Activated naive CD8-positive, alpha-beta T cell treated with anti-CD3 and anti-CD28 coated beads, Interleukin-2, amount 50 U/mL, for 24 hours (primary cell): ENCODE measurements around the gene ATP9A.

Experiments
- ATAC-seq: fragments of 150-1000 bp; cut with Tn5 transposase; one replicate; pipeline ENCODE4 v1.10.0; 2021
- DNase-seq: peaks from one replicate; pipeline ENCODE4 v3.0.0; 2021
- H3K27ac Mint-ChIP-seq: one replicate; pipeline ENCODE4 v1.8.0; 2021; ENCODE audit warnings: mild to moderate bottlenecking, mixed read lengths
- H3K27me3 Mint-ChIP-seq: one replicate; pipeline ENCODE4 v1.8.0; 2021; ENCODE audit warnings: mixed read lengths
- H3K36me3 Mint-ChIP-seq: one replicate; pipeline ENCODE4 v1.8.0; 2021; ENCODE audit warnings: low read depth, mixed read lengths
- H3K4me1 Mint-ChIP-seq: one replicate; pipeline ENCODE4 v1.8.0; 2021; ENCODE audit warnings: mixed read lengths
- H3K4me3 Mint-ChIP-seq: one replicate; pipeline ENCODE4 v1.8.0; 2021; ENCODE audit warnings: mild to moderate bottlenecking, moderate library complexity, mixed read lengths
- H3K9me3 Mint-ChIP-seq: one replicate; pipeline ENCODE4 v1.8.0; 2021; ENCODE audit warnings: mixed read lengths

The ATP9A gene

DNA sequence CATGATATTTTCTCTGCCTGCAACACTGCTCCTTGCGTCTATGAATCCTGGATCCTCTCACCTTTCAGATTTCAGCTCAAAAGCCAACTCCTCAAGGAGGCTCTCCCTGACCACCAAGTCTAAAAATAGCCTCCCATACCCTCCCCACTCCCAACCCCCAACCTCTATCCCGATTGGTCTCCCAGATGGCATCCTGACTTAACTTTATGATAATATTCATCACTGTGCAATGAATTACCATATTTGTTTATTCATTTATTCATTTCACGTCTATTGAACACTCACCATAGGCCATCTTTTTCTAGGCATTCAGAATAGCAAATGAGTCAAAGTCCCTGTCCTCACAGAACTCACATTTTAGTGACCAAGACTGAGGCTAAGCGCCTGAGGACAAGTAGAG lies 183.0 kb downstream of the ATP9A start:
- DNase-seq (no peak), ATAC-seq (no peak)
- Mint-ChIP-seq H3K27me3 (peaks cover 2% of the 10 kb centered on the region), H3K36me3 (no peaks in the 10 kb centered on the region), H3K4me3 (no peak overlapping the region), H3K9me3 (no peaks in the 10 kb centered on the region), H3K27ac (no peak overlapping the region), H3K4me1 (peaks cover 7% of the 10 kb centered on the region)

DNA sequence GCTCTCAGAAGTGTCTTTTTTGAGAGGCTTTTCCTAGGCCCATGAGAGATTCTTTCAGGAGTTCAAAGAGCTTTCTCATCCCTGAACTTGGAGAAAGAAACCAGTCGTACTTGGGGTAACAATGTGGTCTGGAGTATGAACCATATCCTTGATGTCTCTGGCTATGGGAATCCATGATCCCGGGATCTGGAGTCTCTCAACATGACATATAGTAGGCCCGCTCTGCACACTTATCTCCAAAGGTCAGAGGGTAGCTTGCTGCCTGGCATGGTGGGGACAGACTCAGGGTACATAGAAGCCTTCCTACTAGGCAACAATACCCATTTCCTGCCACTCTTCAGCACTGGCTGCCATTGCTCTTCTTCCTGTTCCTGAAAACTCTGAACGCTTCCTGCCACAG lies 183.5 kb downstream of the ATP9A start:
- Mint-ChIP-seq H3K36me3 (no peaks in the 10 kb centered on the region), H3K4me3 (no peak overlapping the region), H3K27ac (no peak overlapping the region), H3K9me3 (no peaks in the 10 kb centered on the region), H3K27me3 (peaks cover 2% of the 10 kb centered on the region), H3K4me1 (peaks cover 7% of the 10 kb centered on the region)
- ATAC-seq (no peak), DNase-seq (no peak)

DNA sequence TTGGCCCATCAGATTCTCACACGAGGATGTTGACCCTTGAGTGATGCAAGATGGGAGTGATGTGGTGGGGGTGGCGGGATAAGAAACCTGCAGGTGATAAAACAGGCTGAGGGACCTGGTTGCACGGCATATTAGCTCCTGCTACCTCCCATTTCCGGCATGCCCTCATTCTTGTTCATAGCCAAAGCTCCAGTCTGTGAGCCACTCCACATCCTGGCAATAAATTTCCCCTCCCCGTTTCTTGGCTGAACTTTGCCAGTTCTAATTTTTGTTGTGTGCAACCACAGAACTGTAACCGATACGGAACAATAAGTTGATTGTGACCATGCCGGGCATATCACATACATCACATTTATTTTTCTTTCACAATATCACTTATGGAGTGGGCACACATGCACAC lies 184.1 kb downstream of the ATP9A start:
- DNase-seq, result no peak
- no peak for ATAC-seq
- H3K4me3 Mint-ChIP-seq, result no peak overlapping the region
- H3K27ac Mint-ChIP-seq, result no peak overlapping the region
- H3K36me3 Mint-ChIP-seq, result no peaks in the 10 kb centered on the region
- H3K27me3 Mint-ChIP-seq, result peaks cover 2% of the 10 kb centered on the region
- no peaks in the 10 kb centered on the region for H3K9me3 Mint-ChIP-seq
- H3K4me1 Mint-ChIP-seq, result peaks cover 7% of the 10 kb centered on the region

DNA sequence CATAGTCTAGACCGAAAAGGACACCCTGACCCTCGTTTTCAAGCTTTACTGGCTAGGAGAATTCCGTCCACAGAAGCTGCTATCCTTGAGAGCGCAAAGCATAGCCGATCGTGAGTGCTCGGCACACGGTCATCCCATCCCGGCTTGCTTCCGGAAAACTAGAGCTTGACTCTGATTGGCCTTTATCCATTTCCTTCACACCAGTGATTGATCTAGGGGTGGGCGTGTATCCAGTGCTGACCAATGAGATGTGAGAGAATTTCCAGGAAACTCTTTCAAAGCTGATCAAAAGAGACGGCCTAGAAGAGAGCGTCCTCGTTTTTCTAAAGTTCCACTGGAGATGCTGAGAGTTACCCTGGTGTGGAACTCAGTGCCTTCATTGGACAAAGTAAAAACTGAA lies 184.7 kb downstream of the ATP9A start:
- no peak overlapping the region for H3K27ac Mint-ChIP-seq
- no peaks in the 10 kb centered on the region for H3K9me3 Mint-ChIP-seq
- H3K4me3 Mint-ChIP-seq, result no peak overlapping the region
- no peaks in the 10 kb centered on the region for H3K36me3 Mint-ChIP-seq
- DNase-seq, result no peak
- peaks cover 7% of the 10 kb centered on the region for H3K4me1 Mint-ChIP-seq
- ATAC-seq, result no peak
- H3K27me3 Mint-ChIP-seq, result peaks cover 2% of the 10 kb centered on the region

DNA sequence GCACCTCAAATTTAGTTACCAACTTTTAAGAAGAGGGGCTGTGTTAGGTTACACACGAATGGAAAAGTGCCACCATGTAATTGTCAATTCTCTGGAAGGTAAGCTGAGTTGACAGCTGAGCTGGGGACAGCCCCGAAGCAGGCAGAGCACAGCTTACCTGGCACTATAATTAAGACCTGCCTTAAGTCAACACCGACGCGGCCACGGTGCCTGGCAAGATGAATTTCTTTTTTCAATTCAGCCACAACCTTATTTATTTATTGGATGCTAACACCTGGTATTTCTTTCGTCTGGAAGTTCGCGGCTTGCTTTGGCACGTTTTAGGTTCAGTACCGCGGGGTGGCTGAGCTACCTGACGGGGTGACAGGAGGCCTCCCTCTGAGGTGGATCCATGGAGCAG lies 185.1 kb downstream of the ATP9A start:
- Mint-ChIP-seq H3K27me3 (peaks cover 2% of the 10 kb centered on the region), H3K4me1 (peaks cover 7% of the 10 kb centered on the region), H3K36me3 (no peaks in the 10 kb centered on the region), H3K9me3 (no peaks in the 10 kb centered on the region), H3K4me3 (no peak overlapping the region), H3K27ac (no peak overlapping the region)
- no peak for ATAC-seq
- DNase-seq, result no peak

DNA sequence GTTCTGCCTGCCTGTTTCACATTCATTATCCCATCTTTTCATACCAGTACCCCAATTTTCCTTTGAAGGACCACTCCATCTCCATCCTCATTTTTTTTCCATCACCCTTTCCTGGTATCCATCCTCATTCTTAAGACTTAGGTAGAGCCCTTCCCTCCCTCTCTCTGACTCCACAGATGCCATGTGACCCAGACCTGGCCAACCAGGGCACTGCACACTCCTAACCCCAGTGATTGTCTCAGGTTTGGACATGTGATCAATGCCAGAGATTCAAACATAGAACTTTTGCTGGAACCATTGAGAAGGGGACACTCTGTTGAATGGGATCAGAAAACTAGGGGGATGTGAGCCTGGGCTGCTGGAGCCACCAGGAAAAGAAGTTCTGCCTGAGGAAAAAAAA lies 186.6 kb downstream of the ATP9A start:
- Mint-ChIP-seq H3K4me1 (peaks cover 7% of the 10 kb centered on the region), H3K27ac (no peak overlapping the region), H3K4me3 (no peak overlapping the region), H3K9me3 (no peaks in the 10 kb centered on the region), H3K27me3 (no peaks in the 10 kb centered on the region), H3K36me3 (no peaks in the 10 kb centered on the region)
- DNase-seq, result no peak
- ATAC-seq, result no peak

DNA sequence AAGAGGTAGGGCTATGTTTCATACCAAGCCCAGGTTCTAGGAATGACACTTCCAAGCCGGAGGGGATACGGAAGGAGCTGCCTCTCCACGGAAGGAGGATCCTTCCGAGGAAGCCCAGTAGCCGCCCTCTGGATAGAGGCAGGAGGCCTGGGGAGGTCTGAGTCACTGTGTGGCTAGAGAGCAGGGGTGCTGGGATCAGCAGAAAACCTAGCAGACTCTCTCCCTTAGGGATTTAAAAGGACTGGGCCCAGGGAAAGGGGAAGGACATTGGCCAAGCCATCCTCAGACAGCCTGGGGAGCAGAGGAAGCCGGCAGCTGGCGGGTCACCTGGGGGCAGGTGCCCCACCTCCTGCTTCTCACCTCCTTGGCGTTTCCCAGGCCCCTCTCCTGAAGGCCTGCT lies 189.1 kb downstream of the ATP9A start:
- peaks cover 10% of the 10 kb centered on the region for H3K9me3 Mint-ChIP-seq
- peaks cover 7% of the 10 kb centered on the region for H3K4me1 Mint-ChIP-seq
- DNase-seq (no peak), ATAC-seq (no peak)
- no peaks in the 10 kb centered on the region for H3K36me3 Mint-ChIP-seq
- H3K4me3 Mint-ChIP-seq, result no peak overlapping the region
- no peaks in the 10 kb centered on the region for H3K27me3 Mint-ChIP-seq
- H3K27ac Mint-ChIP-seq, result no peak overlapping the region

DNA sequence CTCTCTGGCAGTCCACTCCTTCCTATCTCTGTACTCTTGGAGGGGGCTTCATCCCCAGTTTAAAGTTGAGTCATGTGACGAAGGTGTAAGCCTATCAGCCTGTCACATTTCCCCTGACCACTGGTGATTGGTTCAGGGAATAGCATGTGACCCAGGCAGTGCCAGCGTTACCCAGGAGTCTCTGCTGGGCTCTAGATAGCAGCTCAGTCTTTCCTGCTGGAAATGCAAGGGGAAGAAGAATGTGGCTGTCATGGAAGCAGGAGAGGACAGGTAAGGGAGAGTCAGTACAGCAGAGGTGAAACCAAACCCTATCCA lies 190.1 kb downstream of the ATP9A start:
- Mint-ChIP-seq H3K4me3 (no peak overlapping the region), H3K36me3 (no peaks in the 10 kb centered on the region), H3K4me1 (peaks cover 7% of the 10 kb centered on the region), H3K9me3 (peaks cover 10% of the 10 kb centered on the region), H3K27me3 (no peaks in the 10 kb centered on the region), H3K27ac (no peak overlapping the region)
- DNase-seq, result no peak
- ATAC-seq, result no peak

DNA sequence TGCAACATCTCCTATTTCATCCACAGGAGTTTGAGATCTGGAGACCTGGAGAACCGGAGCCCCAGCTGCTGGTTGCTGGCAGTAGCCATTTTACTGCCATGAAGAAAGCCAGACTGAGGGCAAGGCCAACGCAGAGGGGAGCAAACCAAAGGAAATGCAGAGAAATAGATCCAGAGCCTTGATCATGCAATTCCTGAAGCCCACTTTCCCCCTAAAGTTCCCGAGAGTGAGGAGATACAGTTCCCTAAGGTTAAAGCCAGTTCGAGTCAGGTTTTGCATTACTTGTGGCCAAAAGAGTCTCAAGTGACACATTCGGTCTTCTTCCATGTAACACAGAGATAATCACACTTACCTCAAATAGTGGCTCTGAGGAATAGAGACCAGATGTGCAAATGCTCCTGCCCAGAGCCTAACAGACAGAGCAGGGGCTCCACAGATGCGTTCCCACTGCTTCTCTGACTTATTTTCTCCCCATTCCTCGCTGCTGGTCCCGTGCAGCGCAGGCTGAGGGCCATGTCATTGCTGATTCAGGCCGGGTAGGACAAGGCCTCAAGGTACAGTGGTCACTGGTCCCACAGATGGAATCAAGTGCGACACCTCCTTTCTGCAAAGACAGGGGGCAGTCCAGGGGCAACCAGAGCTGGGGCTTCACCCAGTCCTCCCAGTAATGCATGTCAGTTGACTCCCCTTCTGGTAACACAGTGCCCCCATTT lies 190.6 kb downstream of the ATP9A start:
- Mint-ChIP-seq H3K36me3 (no peaks in the 10 kb centered on the region), H3K27ac (no peak overlapping the region), H3K4me3 (no peak overlapping the region), H3K9me3 (peaks cover 10% of the 10 kb centered on the region), H3K4me1 (peaks cover 7% of the 10 kb centered on the region), H3K27me3 (no peaks in the 10 kb centered on the region)
- DNase-seq (no peak), ATAC-seq (no peak)

DNA sequence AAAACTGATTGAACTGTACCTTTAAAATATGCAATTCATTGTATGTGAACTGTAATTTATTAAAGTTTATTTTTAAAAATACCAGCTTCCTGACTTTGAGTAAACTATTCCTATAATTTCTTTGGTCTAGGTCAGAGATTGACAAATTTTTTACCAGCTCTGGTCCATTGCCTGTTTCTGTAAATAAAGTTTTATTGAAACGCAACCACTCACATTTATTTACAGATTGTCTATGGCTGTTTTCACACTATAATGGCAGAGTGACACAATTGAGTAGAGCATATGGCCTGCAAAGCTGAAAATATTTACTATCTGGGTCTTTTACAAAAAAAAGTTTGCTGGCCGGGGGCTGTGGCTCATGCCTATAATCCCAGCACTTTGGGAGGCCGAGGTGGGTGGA lies 192.7 kb downstream of the ATP9A start:
- H3K36me3 Mint-ChIP-seq, result no peaks in the 10 kb centered on the region
- peaks cover 7% of the 10 kb centered on the region for H3K4me1 Mint-ChIP-seq
- no peak overlapping the region for H3K27ac Mint-ChIP-seq
- DNase-seq (no peak), ATAC-seq (no peak)
- H3K4me3 Mint-ChIP-seq, result no peak overlapping the region
- peaks cover 2% of the 10 kb centered on the region for H3K27me3 Mint-ChIP-seq
- peaks cover 10% of the 10 kb centered on the region for H3K9me3 Mint-ChIP-seq

DNA sequence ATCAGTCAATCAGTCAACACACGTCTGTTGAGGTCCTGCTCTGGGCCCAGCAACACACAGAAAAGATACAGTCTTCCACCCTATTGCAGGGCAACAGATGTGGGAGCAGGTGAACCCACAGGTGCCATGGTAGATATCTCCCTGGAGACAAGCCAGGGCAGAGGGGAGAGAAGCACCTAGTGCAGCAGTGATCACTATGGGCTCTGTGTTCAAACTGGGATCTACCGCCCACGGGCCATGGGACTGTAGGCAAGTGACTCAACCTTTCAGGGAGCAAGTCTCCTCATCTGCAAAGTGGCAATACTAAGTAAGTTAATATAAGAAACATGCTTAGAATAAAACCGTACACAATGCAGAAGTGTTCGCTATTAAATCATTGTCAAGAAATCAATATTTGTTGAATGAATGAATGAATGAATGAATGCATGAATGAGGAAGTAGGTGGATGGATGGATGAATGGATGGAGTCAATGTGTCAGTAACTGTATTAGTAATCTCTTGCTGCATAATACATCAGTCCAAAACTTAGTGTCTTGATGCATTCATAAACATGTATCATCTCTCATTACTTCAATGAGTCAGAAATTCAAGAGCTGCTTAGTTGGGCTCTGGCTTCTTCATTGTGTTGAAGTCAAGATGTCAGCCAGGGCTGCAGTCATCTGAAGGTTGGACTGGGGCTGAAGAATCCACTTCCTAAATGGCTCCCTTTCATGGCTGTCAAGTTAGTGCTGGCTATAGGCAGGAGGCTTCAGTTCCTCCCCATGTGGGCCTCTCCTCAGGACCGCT lies 193.7 kb downstream of the ATP9A start:
- Mint-ChIP-seq H3K36me3 (no peaks in the 10 kb centered on the region), H3K4me1 (peaks cover 7% of the 10 kb centered on the region), H3K27ac (no peak overlapping the region), H3K4me3 (no peak overlapping the region), H3K27me3 (peaks cover 3% of the 10 kb centered on the region), H3K9me3 (peaks cover 10% of the 10 kb centered on the region)
- DNase-seq (no peak), ATAC-seq (peak; percentile 62)

DNA sequence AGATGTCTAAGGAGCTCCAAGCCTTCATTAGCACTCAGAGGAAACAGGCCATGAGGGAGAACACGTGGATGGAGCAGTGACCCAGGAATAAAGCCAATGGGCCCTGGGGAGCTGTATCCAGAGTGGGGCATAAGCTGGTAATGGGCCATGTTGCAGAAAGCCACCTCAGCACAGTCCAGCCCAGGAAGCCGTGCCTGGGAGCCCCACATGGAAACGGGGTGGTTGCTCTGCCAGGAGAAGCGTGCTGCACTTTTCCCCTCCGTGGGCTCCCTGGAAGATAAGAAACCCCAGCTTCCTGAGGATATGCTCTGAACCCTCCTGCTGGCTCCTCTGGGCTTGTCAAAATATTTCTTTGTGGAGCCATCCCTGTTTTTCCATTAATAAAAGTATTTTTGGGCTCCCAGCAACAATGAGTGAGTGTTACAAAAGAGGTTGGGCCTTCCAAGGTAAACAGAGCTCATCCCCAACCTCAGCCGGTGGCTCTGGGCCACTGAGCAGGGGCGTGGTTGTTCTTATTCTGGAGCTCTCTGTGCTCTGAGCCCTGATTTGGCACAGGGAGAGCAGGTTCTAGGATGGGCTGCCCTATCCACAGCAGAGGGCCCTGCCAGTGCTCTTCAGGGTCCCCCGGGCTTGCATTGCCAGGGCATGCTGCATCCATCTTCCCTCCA lies 194.5 kb downstream of the ATP9A start:
- DNase-seq (no peak), ATAC-seq (no peak)
- Mint-ChIP-seq H3K36me3 (no peaks in the 10 kb centered on the region), H3K27me3 (peaks cover 3% of the 10 kb centered on the region), H3K4me3 (no peak overlapping the region), H3K9me3 (peaks cover 10% of the 10 kb centered on the region), H3K4me1 (peaks cover 7% of the 10 kb centered on the region), H3K27ac (no peak overlapping the region)

DNA sequence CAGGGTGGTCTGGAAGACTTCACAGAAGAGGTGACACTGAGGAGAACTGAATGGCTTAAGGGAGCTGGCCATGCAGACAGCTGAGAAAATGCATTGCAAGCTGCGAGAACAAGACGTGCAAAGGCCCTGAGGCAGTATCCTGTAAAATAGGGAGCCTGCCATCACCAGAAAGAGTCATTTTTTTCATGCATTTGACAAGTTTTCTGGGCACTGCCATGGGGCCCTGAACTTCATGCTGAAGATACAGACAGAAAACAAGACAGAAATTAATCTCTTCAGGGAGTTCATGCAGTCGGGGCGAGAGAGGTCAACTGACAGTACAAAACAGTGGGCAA lies 196.8 kb downstream of the ATP9A start:
- no peak for DNase-seq
- peaks cover 7% of the 10 kb centered on the region for H3K4me1 Mint-ChIP-seq
- H3K27me3 Mint-ChIP-seq, result peaks cover 17% of the 10 kb centered on the region
- H3K27ac Mint-ChIP-seq, result no peak overlapping the region
- H3K36me3 Mint-ChIP-seq, result no peaks in the 10 kb centered on the region
- H3K4me3 Mint-ChIP-seq, result no peak overlapping the region
- H3K9me3 Mint-ChIP-seq, result peaks cover 10% of the 10 kb centered on the region
- ATAC-seq, result no peak

DNA sequence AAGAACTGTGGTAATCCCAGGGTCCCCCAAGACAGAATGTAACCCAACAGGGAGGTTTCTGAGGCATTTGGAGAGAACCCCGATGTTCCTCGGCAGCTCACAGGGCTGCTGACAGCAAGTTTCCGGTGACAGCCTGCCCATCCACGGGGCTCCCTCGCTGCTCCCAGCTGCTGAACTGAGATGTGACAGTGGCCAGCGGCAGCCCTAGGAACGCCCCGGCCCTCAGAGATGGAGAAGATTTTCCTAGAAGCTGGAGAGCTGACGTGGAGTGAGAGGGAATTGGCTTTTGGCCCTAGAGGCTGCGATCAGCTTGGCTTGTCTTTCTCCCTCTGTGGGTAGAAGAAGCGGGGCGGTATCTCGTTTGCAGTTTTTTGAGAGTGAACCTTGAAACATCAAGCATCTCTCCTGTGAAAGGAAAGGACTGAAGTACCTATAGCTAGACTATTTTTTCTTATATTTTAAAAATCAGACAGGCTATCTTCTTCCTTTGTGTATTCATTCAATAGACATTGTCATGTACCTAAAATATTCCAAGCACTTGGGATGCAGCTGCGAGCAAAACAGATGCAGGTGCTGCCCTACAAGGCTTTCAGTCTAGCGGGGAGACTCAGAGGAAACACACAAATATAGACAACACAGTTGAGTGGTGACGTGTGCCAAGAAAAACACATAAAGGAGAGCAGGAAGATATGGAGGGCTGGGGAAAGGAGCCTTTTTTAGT lies 197.3 kb downstream of the ATP9A start:
- H3K9me3 Mint-ChIP-seq, result peaks cover 10% of the 10 kb centered on the region
- peaks cover 7% of the 10 kb centered on the region for H3K4me1 Mint-ChIP-seq
- DNase-seq (no peak), ATAC-seq (no peak)
- no peak overlapping the region for H3K27ac Mint-ChIP-seq
- H3K27me3 Mint-ChIP-seq, result peaks cover 19% of the 10 kb centered on the region
- H3K36me3 Mint-ChIP-seq, result no peaks in the 10 kb centered on the region
- no peak overlapping the region for H3K4me3 Mint-ChIP-seq
